Activated CD4-positive, alpha-beta memory T cell treated with anti-CD3 and anti-CD28 coated beads for 36 hours (primary cell): ENCODE data around the gene PPP1R27. TPM values are rescaled to one million over a fixed set of nuclear protein-coding genes. Genes with fewer than 3 reads are reported as not detected.
A peak's percentile ranks its signal among the peaks of the same experiment; 100 is the strongest.

ENCODE experiments used
- CTCF ChIA-PET: fragments of 350-600 bp; sonication (Branson Sonifier 250); formaldehyde crosslinking; loops from one replicate; lab custom pipeline; 2021; ENCODE audit warnings: antibody characterized with exemption, inconsistent platforms; lab: Charles Lee
- POLR2A ChIA-PET: fragments of 350-600 bp; sonication (Branson Sonifier 250); formaldehyde crosslinking; loops from one replicate; lab custom pipeline; 2021; ENCODE audit warnings: antibody characterized with exemption; lab: Charles Lee
- DNase-seq: peaks from one replicate; pipeline ENCODE4 v3.0.0-alpha.2; 2020
- H3K27ac Mint-ChIP-seq: one replicate; pipeline ENCODE4 v1.8.0; 2021; ENCODE audit warnings: mixed read lengths
- H3K27me3 Mint-ChIP-seq: one replicate; pipeline ENCODE4 v1.8.0; 2021; ENCODE audit warnings: mixed read lengths
- H3K36me3 Mint-ChIP-seq: one replicate; pipeline ENCODE4 v1.8.0; 2021; ENCODE audit warnings: mixed read lengths
- H3K4me1 Mint-ChIP-seq: one replicate; pipeline ENCODE4 v1.8.0; 2021; ENCODE audit warnings: low read depth, mixed read lengths
- H3K4me3 Mint-ChIP-seq: one replicate; pipeline ENCODE4 v1.8.0; 2021; ENCODE audit warnings: mild to moderate bottlenecking, mixed read lengths
- H3K9me3 Mint-ChIP-seq: one replicate; pipeline ENCODE4 v1.8.0; 2021; ENCODE audit warnings: mixed read lengths
- intact Hi-C: fragments of 100-400 bp; cut with micrococcal nuclease; formaldehyde crosslinking; loops from one replicate; pipeline ENCODE4 v1.15.1; 2023
- total RNA-seq, 2 experiments: library from RNA; stranded (reverse); gene quantifications; one replicate each; pipeline ENCODE4 v1.2.3, GENCODE V29; 2021

PPP1R27 gene
- total RNA-seq, 2 experiments from 2014 or later: not detected

- peaks cover 7% of the 10 kb centered on the region for H3K4me1 Mint-ChIP-seq
- intact Hi-C loops: no loop called here
- no peak overlapping the region for H3K4me3 Mint-ChIP-seq
- no peak overlapping the region for H3K27ac Mint-ChIP-seq
- H3K9me3 Mint-ChIP-seq: no peaks in the 10 kb centered on the region
- peaks cover 5% of the 10 kb centered on the region for H3K36me3 Mint-ChIP-seq
- ChIA-PET POLR2A (no interaction called here), CTCF (no interaction called here)
- no peak for DNase-seq
- no peaks in the 10 kb centered on the region for H3K27me3 Mint-ChIP-seq
These were observed 10.9 kb downstream of the PPP1R27 start for GRCh38 chr17:81823820-81824550.

GRCh38 chr17:81822996-81823819 lies 11.6 kb downstream of the PPP1R27 start:
- Mint-ChIP-seq H3K27ac (no peak overlapping the region), H3K27me3 (no peaks in the 10 kb centered on the region), H3K4me3 (no peak overlapping the region), H3K4me1 (peaks cover 4% of the 10 kb centered on the region), H3K9me3 (no peaks in the 10 kb centered on the region), H3K36me3 (peaks cover 5% of the 10 kb centered on the region)
- ChIA-PET POLR2A (no interaction called here), CTCF (no interaction called here)
- no peak for DNase-seq
- intact Hi-C loops: no loop called here

- ChIA-PET CTCF (no interaction called here), POLR2A (no interaction called here)
- H3K4me3 Mint-ChIP-seq: no peak overlapping the region
- no peaks in the 10 kb centered on the region for H3K27me3 Mint-ChIP-seq
- H3K27ac Mint-ChIP-seq: no peak overlapping the region
- DNase-seq: no peak
- intact Hi-C loops: no loop called here
- peaks cover 5% of the 10 kb centered on the region for H3K36me3 Mint-ChIP-seq
- H3K4me1 Mint-ChIP-seq: peaks cover 4% of the 10 kb centered on the region
- H3K9me3 Mint-ChIP-seq: no peaks in the 10 kb centered on the region
These were observed 12.6 kb downstream of the PPP1R27 start for GRCh38 chr17:81822312-81822637.

GRCh38 chr17:81821603-81822311 lies 13.1 kb downstream of the PPP1R27 start:
- ChIA-PET POLR2A (no interaction called here), CTCF (no interaction called here)
- Mint-ChIP-seq H3K27ac (no peak overlapping the region), H3K4me3 (no peak overlapping the region), H3K4me1 (peaks cover 4% of the 10 kb centered on the region), H3K9me3 (no peaks in the 10 kb centered on the region), H3K27me3 (no peaks in the 10 kb centered on the region), H3K36me3 (peaks cover 5% of the 10 kb centered on the region)
- DNase-seq: peak; percentile 44
- intact Hi-C loops: no loop called here

GRCh38 chr17:81821147-81821546 lies 13.7 kb downstream of the PPP1R27 start:
- H3K9me3 Mint-ChIP-seq: no peaks in the 10 kb centered on the region
- H3K4me3 Mint-ChIP-seq: no peak overlapping the region
- POLR2A ChIA-PET: no interaction called here
- peaks cover 5% of the 10 kb centered on the region for H3K36me3 Mint-ChIP-seq
- H3K4me1 Mint-ChIP-seq: peaks cover 3% of the 10 kb centered on the region
- CTCF ChIA-PET: no interaction called here
- DNase-seq: no peak
- H3K27ac Mint-ChIP-seq: no peak overlapping the region
- intact Hi-C loops: no loop called here
- H3K27me3 Mint-ChIP-seq: no peaks in the 10 kb centered on the region

- ChIA-PET POLR2A (no interaction called here), CTCF (no interaction called here)
- no peak for DNase-seq
- Mint-ChIP-seq H3K27me3 (no peaks in the 10 kb centered on the region), H3K36me3 (peaks cover 5% of the 10 kb centered on the region), H3K4me3 (no peak overlapping the region), H3K4me1 (no peaks in the 10 kb centered on the region), H3K27ac (no peak overlapping the region), H3K9me3 (no peaks in the 10 kb centered on the region)
- intact Hi-C loops: no loop called here
These were observed 15.1 kb downstream of the PPP1R27 start for GRCh38 chr17:81819708-81820107.

GRCh38 chr17:81817758-81818147 lies 17.1 kb downstream of the PPP1R27 start:
- intact Hi-C loops: no loop called here
- no peak overlapping the region for H3K27ac Mint-ChIP-seq
- H3K9me3 Mint-ChIP-seq: no peaks in the 10 kb centered on the region
- no peaks in the 10 kb centered on the region for H3K4me1 Mint-ChIP-seq
- POLR2A ChIA-PET: interaction anchor here (0.8 kb wide), 1 partner anchor 74 kb away, joined by 3 read pairs; no protein-coding TSS in a partner anchor
- H3K4me3 Mint-ChIP-seq: no peak overlapping the region
- no peak for DNase-seq
- CTCF ChIA-PET: no interaction called here
- H3K27me3 Mint-ChIP-seq: no peaks in the 10 kb centered on the region
- peaks cover 2% of the 10 kb centered on the region for H3K36me3 Mint-ChIP-seq

GRCh38 chr17:81815646-81815986 lies 19.2 kb downstream of the PPP1R27 start:
- H3K36me3 Mint-ChIP-seq: no peaks in the 10 kb centered on the region
- intact Hi-C loops: no loop called here
- CTCF ChIA-PET: no interaction called here
- POLR2A ChIA-PET: no interaction called here
- H3K4me3 Mint-ChIP-seq: no peak overlapping the region
- no peak overlapping the region for H3K27ac Mint-ChIP-seq
- no peak for DNase-seq
- H3K4me1 Mint-ChIP-seq: no peaks in the 10 kb centered on the region
- no peaks in the 10 kb centered on the region for H3K9me3 Mint-ChIP-seq
- no peaks in the 10 kb centered on the region for H3K27me3 Mint-ChIP-seq

- ChIA-PET CTCF (no interaction called here), POLR2A (no interaction called here)
- no peaks in the 10 kb centered on the region for H3K4me1 Mint-ChIP-seq
- H3K27me3 Mint-ChIP-seq: peaks cover 4% of the 10 kb centered on the region
- H3K4me3 Mint-ChIP-seq: no peak overlapping the region
- intact Hi-C loops: no loop called here
- DNase-seq: no peak
- H3K36me3 Mint-ChIP-seq: no peaks in the 10 kb centered on the region
- H3K27ac Mint-ChIP-seq: no peak overlapping the region
- H3K9me3 Mint-ChIP-seq: no peaks in the 10 kb centered on the region
These were observed 19.9 kb downstream of the PPP1R27 start for GRCh38 chr17:81814748-81815645.

- Mint-ChIP-seq H3K27me3 (peaks cover 5% of the 10 kb centered on the region), H3K27ac (no peak overlapping the region), H3K4me1 (no peaks in the 10 kb centered on the region), H3K36me3 (no peaks in the 10 kb centered on the region), H3K4me3 (no peak overlapping the region), H3K9me3 (no peaks in the 10 kb centered on the region)
- ChIA-PET CTCF (no interaction called here), POLR2A (no interaction called here)
- DNase-seq: no peak
- intact Hi-C loops: no loop called here
These were observed 20.8 kb downstream of the PPP1R27 start for GRCh38 chr17:81813861-81814683.

GRCh38 chr17:81813371-81813684 lies 21.5 kb downstream of the PPP1R27 start:
- no peaks in the 10 kb centered on the region for H3K9me3 Mint-ChIP-seq
- no peaks in the 10 kb centered on the region for H3K36me3 Mint-ChIP-seq
- no peak overlapping the region for H3K27ac Mint-ChIP-seq
- peaks cover 7% of the 10 kb centered on the region for H3K27me3 Mint-ChIP-seq
- intact Hi-C loops: no loop called here
- DNase-seq: no peak
- POLR2A ChIA-PET: no interaction called here
- CTCF ChIA-PET: no interaction called here
- no peaks in the 10 kb centered on the region for H3K4me1 Mint-ChIP-seq
- no peak overlapping the region for H3K4me3 Mint-ChIP-seq
